GM19023 (cell line): ENCODE measurements around the gene ZDHHC22.

Experiments used
- ATAC-seq: cut with Tn5 transposase; IDR thresholded peaks from one replicate; pipeline ENCODE4 v1.9.1; 2021; ENCODE audit warnings: mild to moderate bottlenecking, moderate library complexity; ENCODE audit not compliant: unreplicated experiment

ZDHHC22 gene

GRCh38 chr14:77106666-77107065 lies 34.9 kb downstream of the ZDHHC22 start:
- no peak for ATAC-seq

GRCh38 chr14:77105145-77105939 lies 36.2 kb downstream of the ZDHHC22 start:
- no peak for ATAC-seq

GRCh38 chr14:77104393-77104792 lies 37.2 kb downstream of the ZDHHC22 start:
- ATAC-seq = no peak

GRCh38 chr14:77103951-77104350 lies 37.6 kb downstream of the ZDHHC22 start:
- no peak for ATAC-seq

GRCh38 chr14:77103475-77103874 lies 38.1 kb downstream of the ZDHHC22 start:
- ATAC-seq = no peak

- no peak for ATAC-seq
Observed at GRCh38 chr14:77102154-77102553, 39.4 kb downstream of the ZDHHC22 start.

GRCh38 chr14:77100961-77101360 lies 40.6 kb downstream of the ZDHHC22 start:
- ATAC-seq = no peak

- no peak for ATAC-seq
Observed at GRCh38 chr14:77099425-77100167, 42.0 kb downstream of the ZDHHC22 start.

- ATAC-seq = no peak
Observed at GRCh38 chr14:77098529-77099353, 42.9 kb downstream of the ZDHHC22 start.

- peak; percentile 84 for ATAC-seq
Observed at GRCh38 chr14:77097700-77098528, 43.7 kb downstream of the ZDHHC22 start, which contains the start of gene CIPC. TSS of gene CIPC (plus strand) at chr14:77098258. CDS start at chr14:77105709, 7,451 bp downstream.

GRCh38 chr14:77097006-77097699 lies 44.4 kb downstream of the ZDHHC22 start:
- ATAC-seq = no peak

GRCh38 chr14:77094672-77095284 lies 46.8 kb downstream of the ZDHHC22 start:
- no peak for ATAC-seq

- ATAC-seq = no peak
Observed at GRCh38 chr14:77092676-77093075, 48.9 kb downstream of the ZDHHC22 start.

- ATAC-seq = no peak
Observed at GRCh38 chr14:77091518-77091917, 50.1 kb downstream of the ZDHHC22 start.

GRCh38 chr14:77088645-77089044 lies 52.9 kb downstream of the ZDHHC22 start:
- no peak for ATAC-seq

- no peak for ATAC-seq
Observed at GRCh38 chr14:77088219-77088618, 53.4 kb downstream of the ZDHHC22 start.

GRCh38 chr14:77087631-77088030 lies 54.0 kb downstream of the ZDHHC22 start:
- ATAC-seq = no peak

GRCh38 chr14:77086951-77087350 lies 54.6 kb downstream of the ZDHHC22 start:
- ATAC-seq = no peak

- ATAC-seq = peak; percentile 74
Observed at GRCh38 chr14:77086017-77086727, 55.4 kb downstream of the ZDHHC22 start.
